Duodenal mucosa (tissue), 2 donors: ENCODE data around the gene PRTG.
"Not testable (repeated sequence)": the region's sequence is repeated elsewhere in the genome, so short reads cannot be mapped to it uniquely, and the experiment has no call there.

Source experiments
- H3K27ac ChIP-seq: one replicate; pipeline ENCODE4 v1.7.0; 2013; ENCODE audit warnings: low read depth, low read length
- H3K27me3 ChIP-seq, 2 donors: one replicate each; pipeline ENCODE4 v1.7.0; 2013; ENCODE audit warnings: low read length in 2 of 2, control low read depth in 1 of 2; ENCODE audit not compliant: insufficient read depth in 2 of 2, control insufficient read depth in 1 of 2
- H3K36me3 ChIP-seq, 2 donors: one replicate each; pipeline ENCODE4 v1.7.0; 2013; ENCODE audit warnings: low read length in 2 of 2, control low read depth in 1 of 2; ENCODE audit not compliant: insufficient read depth in 2 of 2, control insufficient read depth in 1 of 2
- H3K4me1 ChIP-seq, 2 donors: one replicate each; pipeline ENCODE4 v1.7.0; 2013; ENCODE audit warnings: low read length in 2 of 2, control low read depth in 1 of 2; ENCODE audit not compliant: insufficient read depth in 2 of 2, control insufficient read depth in 1 of 2
- H3K4me3 ChIP-seq, 2 donors: one replicate each; pipeline ENCODE4 v1.7.0; 2013; ENCODE audit warnings: low read length in 2 of 2, low read depth in 1 of 2
- H3K9ac ChIP-seq, 2 donors: one replicate each; pipeline ENCODE4 v1.7.0; 2013; ENCODE audit warnings: low read length in 2 of 2, low read depth in 1 of 2
- H3K9me3 ChIP-seq, 2 donors: one replicate each; pipeline ENCODE4 v1.7.0; 2013; ENCODE audit warnings: low read length in 2 of 2, control low read depth in 1 of 2; ENCODE audit not compliant: control insufficient read depth in 1 of 2

The PRTG gene

GRCh38 chr15:55774113-55774970 is 31.4 kb upstream of the PRTG start:
- Histone ChIP-seq H3K27ac (no peak overlapping the region), H3K4me3 (no peak overlapping the region), H3K36me3 (no peaks in the 10 kb centered on the region), H3K4me1 (no peaks in the 10 kb centered on the region), H3K9ac (no peak overlapping the region), H3K27me3 (no peaks in the 10 kb centered on the region), H3K9me3 (no peaks in the 10 kb centered on the region)

GRCh38 chr15:55770806-55771205 is 27.9 kb upstream of the PRTG start:
- Histone ChIP-seq H3K27me3 (no peaks in the 10 kb centered on the region), H3K4me3 (no peak overlapping the region), H3K36me3 (no peaks in the 10 kb centered on the region), H3K9me3 (no peaks in the 10 kb centered on the region), H3K4me1 (no peaks in the 10 kb centered on the region), H3K27ac (no peak overlapping the region), H3K9ac (no peak overlapping the region)

- Histone ChIP-seq H3K27ac (no peak overlapping the region), H3K9ac (no peak overlapping the region), H3K36me3 (no peaks in the 10 kb centered on the region), H3K27me3 (no peaks in the 10 kb centered on the region), H3K4me3 (no peak overlapping the region), H3K4me1 (no peaks in the 10 kb centered on the region), H3K9me3 (no peaks in the 10 kb centered on the region)
These were observed 27.3 kb upstream of the PRTG start for GRCh38 chr15:55770261-55770660.

GRCh38 chr15:55768670-55769185 is 25.8 kb upstream of the PRTG start:
- Histone ChIP-seq H3K9ac (no peak overlapping the region), H3K4me3 (no peak overlapping the region), H3K36me3 (no peaks in the 10 kb centered on the region), H3K27me3 (no peaks in the 10 kb centered on the region), H3K4me1 (no peaks in the 10 kb centered on the region), H3K27ac (no peak overlapping the region), H3K9me3 (no peaks in the 10 kb centered on the region)

- Histone ChIP-seq H3K27ac (no peak overlapping the region), H3K9me3 (no peaks in the 10 kb centered on the region), H3K27me3 (no peaks in the 10 kb centered on the region), H3K4me1 (no peaks in the 10 kb centered on the region), H3K4me3 (no peak overlapping the region), H3K36me3 (no peaks in the 10 kb centered on the region), H3K9ac (no peak overlapping the region)
These were observed 23.7 kb upstream of the PRTG start for GRCh38 chr15:55766676-55767075.

- no peaks in the 10 kb centered on the region for H3K27me3 ChIP-seq
- H3K4me3 ChIP-seq: no peak overlapping the region
- H3K27ac ChIP-seq: no peak overlapping the region
- no peaks in the 10 kb centered on the region for H3K4me1 ChIP-seq
- H3K9me3 ChIP-seq: no peaks in the 10 kb centered on the region
- H3K36me3 ChIP-seq: no peaks in the 10 kb centered on the region
- H3K9ac ChIP-seq: no peak overlapping the region
These were observed 21.4 kb upstream of the PRTG start for GRCh38 chr15:55764398-55764797.

GRCh38 chr15:55758580-55758986 is 15.6 kb upstream of the PRTG start:
- no peaks in the 10 kb centered on the region for H3K27me3 ChIP-seq
- H3K36me3 ChIP-seq: no peaks in the 10 kb centered on the region
- H3K27ac ChIP-seq: no peak overlapping the region
- no peak overlapping the region for H3K4me3 ChIP-seq
- H3K4me1 ChIP-seq: no peaks in the 10 kb centered on the region
- H3K9me3 ChIP-seq: no peaks in the 10 kb centered on the region
- H3K9ac ChIP-seq: no peak overlapping the region

- H3K4me3 ChIP-seq, H3K4me1 ChIP-seq, H3K36me3 ChIP-seq, H3K9ac ChIP-seq, H3K27ac ChIP-seq, H3K9me3 ChIP-seq, H3K27me3 ChIP-seq: not testable (repeated sequence)
These were observed 10.5 kb upstream of the PRTG start for GRCh38 chr15:55753433-55753832.

GRCh38 chr15:55750706-55751105 is 7.8 kb upstream of the PRTG start:
- Histone ChIP-seq H3K27ac (no peak overlapping the region), H3K4me3 (no peak overlapping the region), H3K36me3 (no peaks in the 10 kb centered on the region), H3K9me3 (no peaks in the 10 kb centered on the region), H3K27me3 (no peaks in the 10 kb centered on the region), H3K9ac (no peak overlapping the region), H3K4me1 (no peaks in the 10 kb centered on the region)

- Histone ChIP-seq H3K27me3 (peaks cover 23 to 51% of the 10 kb centered on the region in 2 donors), H3K36me3 (no peaks in the 10 kb centered on the region), H3K9ac (no peak overlapping the region), H3K27ac (no peak overlapping the region), H3K9me3 (no peaks in the 10 kb centered on the region), H3K4me1 (peaks cover 0 to 8% of the 10 kb centered on the region in 2 donors), H3K4me3 (peak overlapping the region in 1 of 2 donors; percentile 11)
These were observed 1.0 kb upstream of the PRTG start for GRCh38 chr15:55743729-55744655.
